Vagina (tissue), 2 donors: ENCODE results near the gene KRTAP1-4. TPM values are rescaled to one million over a fixed set of nuclear protein-coding genes. Genes with fewer than 3 reads are reported as not detected.
"Not testable (repeated sequence)": the region's sequence is repeated elsewhere in the genome, so short reads cannot be mapped to it uniquely, and the experiment has no call there.

Experiments
- DNase-seq, 2 donors: peaks; one replicate each; pipeline ENCODE4 v3.0.0-alpha.2; 2017; ENCODE audit errors: extremely low spot score in 2 of 2
- H3K27ac ChIP-seq: fragments of 200-600 bp; sonication (generic); one replicate; pipeline ENCODE4 v1.5.1; 2019
- H3K27me3 ChIP-seq: fragments of 200-600 bp; sonication (generic); one replicate; pipeline ENCODE4 v1.5.1; 2019
- H3K36me3 ChIP-seq, 2 donors: fragments of 200-600 bp; sonication (generic); one replicate each; pipeline ENCODE4 v1.5.1; 2017 to 2019
- H3K4me1 ChIP-seq: fragments of 200-600 bp; sonication (generic); one replicate; pipeline ENCODE4 v1.5.1; 2019
- H3K4me3 ChIP-seq, 2 donors: fragments of 200-600 bp; sonication (generic); 1 replicate in 1 of 2; 2 replicates in 1 of 2; pipeline ENCODE4 v1.5.1; 2016 to 2019
- H3K9me3 ChIP-seq: fragments of 200-600 bp; sonication (generic); one replicate; pipeline ENCODE4 v1.5.1; 2019
- CTCF ChIP-seq, 3 experiments: fragments of 450-650 bp in 2 of 3; fragments of 200-600 bp in 1 of 3; sonication (generic) in 1 of 3; IDR thresholded peaks; one replicate each; pipeline ENCODE4 v1.5.1; 2017 to 2019; ENCODE audit warnings: antibody characterized with exemption in 3 of 3, mild to moderate bottlenecking in 2 of 3, moderate library complexity in 2 of 3
- POLR2A ChIP-seq, 2 donors: fragments of 450-650 bp; IDR thresholded peaks; one replicate each; pipeline ENCODE4 v1.6.1; 2017; ENCODE audit warnings: antibody characterized with exemption in 2 of 2, mild to moderate bottlenecking in 2 of 2, moderate library complexity in 2 of 2
- POLR2AphosphoS5 ChIP-seq, 2 donors: sonication (generic); formaldehyde crosslinking; IDR thresholded peaks; one replicate each; pipeline ENCODE4 v1.9.0; 2017; ENCODE audit warnings: antibody characterized with exemption in 2 of 2, mild to moderate bottlenecking in 2 of 2, low read depth in 1 of 2; ENCODE audit not compliant: insufficient read depth in 1 of 2
- intact Hi-C: fragments of 100-400 bp; cut with DNase I; formaldehyde crosslinking; loops from one replicate; pipeline ENCODE4 v1.15.1; 2023
- total RNA-seq: library from RNA; depleted of rRNA; stranded (reverse); fragments of >200 nt; gene quantifications from one replicate; pipeline ENCODE4 v1.2.3, GENCODE V29; 2016

Gene KRTAP1-4
- total RNA-seq, 1 donor from 2014 or later, result not detected

- intact Hi-C loops, result no loop called here
- no peaks in the 10 kb centered on the region for H3K9me3 ChIP-seq
- peaks cover 5% of the 10 kb centered on the region for H3K4me1 ChIP-seq
- no peak overlapping the region for H3K4me3 ChIP-seq
- no peak overlapping the region for H3K27ac ChIP-seq
- TF ChIP-seq POLR2A (IDR thresholded peaks at IDR 0.05), result no peak
- no peak for TF ChIP-seq CTCF (IDR thresholded peaks at IDR 0.05)
- no peak for TF ChIP-seq POLR2AphosphoS5 (IDR thresholded peaks at IDR 0.05; ENCODE audit: insufficient read depth in 1 of 2, low read depth in 1 of 2)
- H3K36me3 ChIP-seq, result no peaks in the 10 kb centered on the region
- H3K27me3 ChIP-seq, result no peaks in the 10 kb centered on the region
- DNase-seq, result no peak
Measured at GRCh38 chr17:41067281-41067680, 37.3 kb upstream of the KRTAP1-4 start.

GRCh38 chr17:41065829-41066624, 36.0 kb upstream of the KRTAP1-4 start, which contains the start of gene KRTAP2-4:
TSS of gene KRTAP2-4 (minus strand) at chr17:41065879. CDS start at chr17:41065845, 34 bp downstream.
- Histone ChIP-seq H3K36me3 (no peaks in the 10 kb centered on the region), H3K27me3 (no peaks in the 10 kb centered on the region), H3K4me1 (peaks cover 17% of the 10 kb centered on the region), H3K4me3 (no peak within 1 kb of the TSS), H3K27ac (no peak within 1 kb of the TSS), H3K9me3 (no peaks in the 10 kb centered on the region)
- no peak for DNase-seq
- intact Hi-C loops, result no loop called here
- TF ChIP-seq CTCF (IDR thresholded peaks at IDR 0.05) (no peak), POLR2AphosphoS5 (IDR thresholded peaks at IDR 0.05; ENCODE audit: insufficient read depth in 1 of 2, low read depth in 1 of 2) (no peak), POLR2A (IDR thresholded peaks at IDR 0.05) (no peak)

- H3K27ac ChIP-seq, DNase-seq, H3K36me3 ChIP-seq, H3K27me3 ChIP-seq, H3K4me3 ChIP-seq, H3K9me3 ChIP-seq, intact Hi-C loops: not testable (repeated sequence)
- H3K4me1 ChIP-seq, result peaks cover 22% of the 10 kb centered on the region
Measured at GRCh38 chr17:41065016-41065689, 35.2 kb upstream of the KRTAP1-4 start.

- no peaks in the 10 kb centered on the region for H3K36me3 ChIP-seq
- DNase-seq, result no peak
- H3K27ac ChIP-seq, result no peak overlapping the region
- TF ChIP-seq POLR2A (IDR thresholded peaks at IDR 0.05) (no peak), CTCF (IDR thresholded peaks at IDR 0.05) (no peak), POLR2AphosphoS5 (IDR thresholded peaks at IDR 0.05; ENCODE audit: insufficient read depth in 1 of 2, low read depth in 1 of 2) (no peak)
- H3K4me3 ChIP-seq, result no peak overlapping the region
- peaks cover 22% of the 10 kb centered on the region for H3K4me1 ChIP-seq
- intact Hi-C loops, result no loop called here
- no peaks in the 10 kb centered on the region for H3K27me3 ChIP-seq
- no peaks in the 10 kb centered on the region for H3K9me3 ChIP-seq
Measured at GRCh38 chr17:41064301-41064700, 34.3 kb upstream of the KRTAP1-4 start.

GRCh38 chr17:41063449-41063848, 33.5 kb upstream of the KRTAP1-4 start:
- peaks cover 22% of the 10 kb centered on the region for H3K4me1 ChIP-seq
- no peaks in the 10 kb centered on the region for H3K36me3 ChIP-seq
- H3K27me3 ChIP-seq, result no peaks in the 10 kb centered on the region
- intact Hi-C loops, result no loop called here
- TF ChIP-seq POLR2A (IDR thresholded peaks at IDR 0.05), result no peak
- TF ChIP-seq POLR2AphosphoS5 (IDR thresholded peaks at IDR 0.05; ENCODE audit: insufficient read depth in 1 of 2, low read depth in 1 of 2), result no peak
- no peak for TF ChIP-seq CTCF (IDR thresholded peaks at IDR 0.05)
- no peak for DNase-seq
- H3K27ac ChIP-seq, result peak overlapping the region; percentile 2
- no peak overlapping the region for H3K4me3 ChIP-seq
- no peaks in the 10 kb centered on the region for H3K9me3 ChIP-seq
